Effector memory CD4-positive, alpha-beta T cell (primary cell): ENCODE results near the gene TBC1D3I.
"Not testable (repeated sequence)": the region's sequence is repeated elsewhere in the genome, so short reads cannot be mapped to it uniquely, and the experiment has no call there.

Experiments used
- DNase-seq, 3 donors: peaks; one replicate each; pipeline ENCODE4 v3.0.0-alpha.2; 2020
- H3K27ac ChIP-seq: 2 replicates; pipeline ENCODE4 v1.7.0; 2013; ENCODE audit warnings: mild to moderate bottlenecking, low read length, moderate library complexity; ENCODE audit not compliant: insufficient read depth, poor library complexity, severe bottlenecking
- H3K27me3 ChIP-seq: replicated peaks from 2 replicates; pipeline ENCODE4 v1.7.0; 2013; ENCODE audit warnings: mild to moderate bottlenecking, low read length; ENCODE audit not compliant: insufficient read depth, control insufficient read depth, poor library complexity, severe bottlenecking
- H3K36me3 ChIP-seq: 2 replicates; pipeline ENCODE4 v1.7.0; 2013; ENCODE audit warnings: mild to moderate bottlenecking, low read length, moderate library complexity; ENCODE audit not compliant: control insufficient read depth, insufficient read depth
- H3K4me1 ChIP-seq: 2 replicates; pipeline ENCODE4 v1.7.0; 2013; ENCODE audit warnings: low read length, mild to moderate bottlenecking; ENCODE audit not compliant: control insufficient read depth, insufficient read depth, poor library complexity, severe bottlenecking
- H3K4me3 ChIP-seq: 2 replicates; pipeline ENCODE4 v1.7.0; 2013; ENCODE audit warnings: low read length, low read depth, mild to moderate bottlenecking; ENCODE audit not compliant: insufficient read depth, poor library complexity, severe bottlenecking
- H3K9me3 ChIP-seq: 2 replicates; pipeline ENCODE4 v1.7.0; 2013; ENCODE audit warnings: mild to moderate bottlenecking, low read length, moderate library complexity; ENCODE audit not compliant: control insufficient read depth

TBC1D3I gene

GRCh38 chr17:36207383-36207782, 57.0 kb downstream of the TBC1D3I start:
- not testable (repeated sequence) for H3K4me1 ChIP-seq, H3K9me3 ChIP-seq, H3K36me3 ChIP-seq, H3K27me3 ChIP-seq, H3K4me3 ChIP-seq, H3K27ac ChIP-seq, DNase-seq

- not testable (repeated sequence) for H3K27ac ChIP-seq, H3K36me3 ChIP-seq, DNase-seq, H3K9me3 ChIP-seq, H3K4me1 ChIP-seq, H3K27me3 ChIP-seq, H3K4me3 ChIP-seq
These were observed 57.9 kb downstream of the TBC1D3I start for GRCh38 chr17:36206486-36206821.

- H3K4me1 ChIP-seq = no peaks in the 10 kb centered on the region
- no peaks in the 10 kb centered on the region for H3K27me3 ChIP-seq
- no peak overlapping the region for H3K27ac ChIP-seq
- DNase-seq = no peak
- H3K36me3 ChIP-seq = no peaks in the 10 kb centered on the region
- no peak overlapping the region for H3K4me3 ChIP-seq
- H3K9me3 ChIP-seq = no peaks in the 10 kb centered on the region
These were observed 58.5 kb downstream of the TBC1D3I start for GRCh38 chr17:36205637-36206485.

- Histone ChIP-seq H3K36me3 (no peaks in the 10 kb centered on the region), H3K4me3 (no peak overlapping the region), H3K27me3 (no peaks in the 10 kb centered on the region), H3K9me3 (no peaks in the 10 kb centered on the region), H3K4me1 (no peaks in the 10 kb centered on the region), H3K27ac (no peak overlapping the region)
- no peak for DNase-seq
These were observed 59.5 kb downstream of the TBC1D3I start for GRCh38 chr17:36204724-36205500.
